HTR-8/SVneo (cell line): ENCODE measurements around the gene SCAI.
"Not testable (repeated sequence)": the region's sequence is repeated elsewhere in the genome, so short reads cannot be mapped to it uniquely, and the experiment has no call there.

ENCODE experiments used
- DNase-seq: peaks from one replicate; pipeline ENCODE4 v3.0.0; 2011; ENCODE audit warnings: low spot score, mixed read lengths; ENCODE audit not compliant: insufficient read length
- FAIRE-seq: peaks from 2 replicates; lab custom pipeline; 2011; peaks lifted over from hg19 to GRCh38; lab: Jason Lieb, UNC

The SCAI gene

GRCh38 chr9:125150349-125151245 is 7.3 kb upstream of the SCAI start:
- DNase-seq (no peak), FAIRE-seq (no peak)

GRCh38 chr9:125147401-125147951 is 4.1 kb upstream of the SCAI start:
- DNase-seq: no peak
- no peak for FAIRE-seq

GRCh38 chr9:125146247-125146646 is 2.9 kb upstream of the SCAI start:
- DNase-seq (no peak), FAIRE-seq (no peak)

DNA sequence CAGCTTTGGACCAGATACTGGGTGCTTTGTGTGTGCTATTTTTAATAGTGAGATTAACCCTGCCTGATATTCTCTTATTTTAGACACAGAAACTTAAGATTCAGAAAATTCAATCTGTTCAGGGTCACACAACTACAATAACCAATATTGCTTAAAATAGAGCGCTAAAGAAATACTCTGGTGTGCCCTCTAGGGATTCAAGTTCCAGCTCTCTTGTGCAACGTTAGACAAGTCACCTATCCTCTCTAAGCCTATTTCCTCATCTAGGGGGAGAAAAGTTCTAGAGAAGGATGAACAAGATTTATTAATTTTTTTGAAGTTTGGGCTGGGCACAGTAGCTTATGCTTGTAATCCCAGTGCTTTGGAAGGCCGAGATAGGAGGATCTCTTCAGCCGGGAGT is 2.1 kb upstream of the SCAI start:
- FAIRE-seq (no peak), DNase-seq (no peak)

DNA sequence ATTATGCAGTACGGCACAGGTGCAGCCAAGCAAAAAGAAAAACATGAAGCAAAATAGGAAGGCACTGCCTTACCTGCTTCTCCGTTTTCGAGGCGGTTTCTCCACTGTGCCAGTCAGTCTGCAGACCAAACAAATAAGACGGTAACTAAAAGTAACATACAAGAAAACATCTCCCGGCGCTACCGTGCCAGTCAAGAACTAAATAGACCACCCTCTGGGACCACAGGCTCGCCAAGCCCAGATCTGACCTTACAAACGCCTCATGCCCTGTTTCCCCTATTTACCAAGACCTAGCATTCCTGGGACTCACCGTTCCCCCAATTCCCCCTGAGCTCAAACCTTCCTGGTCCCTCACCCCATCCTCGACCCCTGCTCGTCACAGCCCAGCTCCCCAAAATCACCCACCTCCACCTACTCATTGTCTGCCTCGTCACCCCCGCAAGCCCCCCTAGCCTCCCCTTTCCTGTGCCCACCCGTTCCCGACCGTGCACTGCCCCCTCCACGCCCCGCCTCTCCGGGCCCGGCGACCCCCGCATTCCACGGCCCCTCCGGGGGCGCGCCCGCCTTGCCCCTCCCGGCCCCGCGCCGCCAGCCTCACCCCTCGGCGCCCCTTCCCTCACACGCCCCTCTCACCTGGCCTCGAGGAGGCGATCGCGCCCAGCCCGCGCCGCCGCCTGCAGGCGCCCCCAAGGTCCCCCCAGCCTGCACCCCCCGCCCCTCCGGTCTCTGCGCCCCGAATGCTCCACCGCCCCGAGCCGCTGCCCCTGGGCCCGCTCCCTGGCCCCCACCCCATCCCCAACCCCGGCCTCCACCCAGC is 560 bp downstream of the SCAI start:
- peak; percentile 4 for DNase-seq
- no peak for FAIRE-seq

- no peak for FAIRE-seq
- no peak for DNase-seq
Measured at GRCh38 chr9:125141751-125142150, 1.6 kb downstream of the SCAI start.

GRCh38 chr9:125141251-125141650 is 2.1 kb downstream of the SCAI start:
- DNase-seq (no peak), FAIRE-seq (no peak)

DNA sequence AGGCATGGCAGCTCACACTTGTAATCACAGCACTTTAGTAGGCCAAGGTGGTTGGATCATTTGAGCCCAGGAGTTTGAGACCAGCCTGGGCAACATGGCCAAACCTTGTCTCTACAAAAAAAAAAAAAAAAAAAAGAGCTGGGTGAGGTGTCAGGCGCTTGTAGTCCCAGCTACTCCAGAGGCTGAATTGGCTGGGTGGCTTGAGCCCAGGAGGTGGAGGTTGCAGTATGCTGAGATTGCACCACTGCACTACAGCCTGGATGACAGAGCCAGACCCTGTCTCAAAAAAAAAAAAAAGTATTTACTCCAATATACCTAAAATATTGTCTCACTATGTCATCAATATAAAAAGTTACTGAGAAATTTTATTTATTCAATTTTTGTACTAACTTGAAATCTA is 2.8 kb downstream of the SCAI start:
- no peak for DNase-seq
- FAIRE-seq: no peak

GRCh38 chr9:125137200-125137599 is 6.1 kb downstream of the SCAI start:
- DNase-seq (peak; percentile 18), FAIRE-seq (no peak)

DNA sequence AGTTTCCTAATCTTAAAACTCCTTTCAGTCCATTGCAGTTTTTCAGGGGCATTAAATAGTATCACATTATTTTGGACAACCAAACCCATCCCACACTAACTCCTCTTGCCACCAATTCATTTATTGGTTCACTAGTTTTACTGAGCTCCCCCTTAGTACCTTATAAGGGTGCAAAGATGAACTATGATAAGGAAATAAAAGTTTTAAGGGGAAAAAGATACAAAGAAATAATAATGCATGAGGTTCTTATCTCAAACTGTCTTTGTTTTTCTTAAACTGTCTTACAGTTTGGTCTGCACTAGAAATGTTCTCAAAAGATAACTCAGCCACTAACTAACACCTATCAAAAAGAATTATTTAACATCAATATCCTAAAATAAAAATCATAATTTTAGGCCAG is 8.4 kb downstream of the SCAI start:
- FAIRE-seq (no peak), DNase-seq (no peak)

- FAIRE-seq (no peak), DNase-seq (no peak)
Measured at GRCh38 chr9:125133403-125134329, 9.7 kb downstream of the SCAI start.

DNA sequence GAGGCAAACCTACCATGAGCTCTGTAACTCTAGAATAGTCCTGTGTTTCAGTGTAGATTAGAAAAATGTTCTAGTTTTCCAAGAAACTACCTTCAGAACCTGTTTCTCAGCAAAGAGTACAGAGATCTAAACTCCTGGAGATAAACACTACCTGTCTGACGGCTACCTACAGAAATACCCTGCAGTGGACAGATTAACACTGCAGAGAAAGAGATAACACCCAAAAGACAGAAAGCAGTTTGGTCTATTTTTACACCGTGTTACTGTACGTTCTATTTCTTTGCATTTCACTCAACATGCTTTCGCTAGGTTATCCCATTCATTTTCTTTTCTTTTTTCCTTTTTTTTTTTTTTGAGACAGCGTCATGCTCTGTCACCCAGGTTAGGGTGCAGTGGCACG is 11.6 kb downstream of the SCAI start:
- no peak for FAIRE-seq
- DNase-seq: no peak

DNA sequence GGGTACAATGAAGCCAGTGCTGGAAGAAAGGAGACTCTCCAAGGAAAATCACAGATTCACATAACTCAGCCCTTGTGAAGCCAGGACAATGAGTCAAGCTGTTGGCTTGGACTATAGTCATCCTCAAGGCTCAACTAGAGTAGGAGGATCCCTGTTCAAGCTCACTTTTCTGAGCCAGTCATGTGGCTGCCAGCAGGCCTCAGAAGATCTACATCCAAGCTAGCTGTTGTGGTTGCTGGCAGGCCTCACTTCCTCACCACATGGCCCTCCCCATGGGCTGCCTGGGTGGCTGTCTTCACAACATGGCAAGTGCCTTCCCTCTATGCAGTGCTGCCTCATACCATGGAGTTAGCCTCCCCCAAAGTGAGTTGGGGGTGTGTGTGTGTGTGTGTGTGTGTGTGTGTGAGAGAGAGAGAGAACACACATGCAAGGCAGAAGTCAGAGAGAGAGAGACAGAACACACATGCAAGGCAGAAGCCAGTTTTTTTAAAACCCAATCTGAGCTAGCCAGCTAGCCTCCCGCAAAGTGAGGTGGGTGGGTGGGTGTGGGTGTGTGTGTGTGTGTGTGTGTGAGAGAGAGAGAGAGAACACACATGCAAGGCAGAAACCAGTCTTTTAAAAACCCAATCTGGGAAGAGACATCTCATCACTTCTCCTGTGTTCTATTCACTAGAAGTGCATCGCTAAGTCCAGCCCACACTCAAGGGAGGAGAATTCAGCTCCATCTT is 17.1 kb downstream of the SCAI start:
- DNase-seq (peak; percentile 66), FAIRE-seq (no peak)

DNA sequence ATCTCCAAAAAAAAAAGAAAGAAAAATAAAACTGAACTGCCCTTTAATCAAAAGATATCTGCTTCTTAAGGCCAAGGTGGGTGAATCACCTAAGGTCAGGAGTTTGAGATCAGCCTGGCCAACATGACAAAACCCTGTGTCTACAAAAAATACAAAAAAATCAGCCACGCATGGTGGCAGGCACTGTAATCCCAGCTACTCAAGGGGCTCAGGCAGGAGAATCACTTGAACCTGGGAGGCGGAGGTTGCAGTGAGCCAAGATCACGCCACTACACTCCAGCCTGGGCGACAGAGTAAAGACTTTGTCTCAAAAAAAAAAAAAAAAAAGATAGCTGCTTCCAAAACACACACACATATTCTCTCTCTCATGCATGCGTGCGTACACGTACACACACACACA is 17.8 kb downstream of the SCAI start:
- FAIRE-seq: no peak

GRCh38 chr9:125121146-125121545 is 22.2 kb downstream of the SCAI start:
- DNase-seq (no peak), FAIRE-seq (no peak)

More for the DNA sequence above, 17.8 kb downstream of the SCAI start:
- no peak for DNase-seq

- FAIRE-seq: no peak
- DNase-seq: no peak
Measured at GRCh38 chr9:125119643-125120286, 23.6 kb downstream of the SCAI start.

DNA sequence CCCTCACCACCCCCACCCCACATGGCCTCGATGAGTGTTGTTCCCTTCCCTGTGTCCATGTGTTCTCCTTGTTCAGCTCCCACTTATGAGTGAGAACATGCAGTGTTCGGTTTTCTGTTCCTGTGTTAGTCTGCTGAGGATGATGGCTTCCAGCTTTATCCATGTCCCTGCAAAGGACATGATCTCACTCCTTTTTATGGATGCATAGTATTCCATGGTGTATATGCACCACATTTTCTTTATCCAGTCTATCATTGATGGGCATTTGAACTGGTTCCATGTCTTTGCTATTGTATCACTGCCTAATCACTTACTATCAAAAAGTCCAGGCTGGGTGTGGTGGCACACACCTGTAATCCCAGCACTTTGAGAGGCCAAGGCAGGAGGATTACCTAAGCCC is 24.6 kb downstream of the SCAI start:
- FAIRE-seq, DNase-seq: not testable (repeated sequence)

DNA sequence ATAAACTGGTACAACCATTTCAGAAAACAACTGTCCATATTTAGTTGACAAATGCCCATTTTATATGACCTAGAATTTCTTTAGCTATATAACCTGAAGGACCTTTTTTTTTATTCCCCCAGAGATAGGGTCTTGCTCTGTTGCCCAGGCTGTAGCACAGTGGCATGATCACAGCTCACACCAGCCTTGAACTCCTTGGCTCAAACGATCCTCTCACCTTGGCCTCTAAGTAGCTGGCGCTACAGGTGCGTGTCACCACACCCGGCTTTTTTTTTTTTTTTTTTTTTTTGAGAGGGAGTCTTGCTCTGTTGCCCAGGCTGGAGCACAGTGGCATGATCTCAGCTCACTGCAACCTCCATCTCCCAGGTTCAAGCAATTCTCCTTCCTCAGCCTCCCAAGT is 28.8 kb downstream of the SCAI start:
- not testable (repeated sequence) for FAIRE-seq

DNA sequence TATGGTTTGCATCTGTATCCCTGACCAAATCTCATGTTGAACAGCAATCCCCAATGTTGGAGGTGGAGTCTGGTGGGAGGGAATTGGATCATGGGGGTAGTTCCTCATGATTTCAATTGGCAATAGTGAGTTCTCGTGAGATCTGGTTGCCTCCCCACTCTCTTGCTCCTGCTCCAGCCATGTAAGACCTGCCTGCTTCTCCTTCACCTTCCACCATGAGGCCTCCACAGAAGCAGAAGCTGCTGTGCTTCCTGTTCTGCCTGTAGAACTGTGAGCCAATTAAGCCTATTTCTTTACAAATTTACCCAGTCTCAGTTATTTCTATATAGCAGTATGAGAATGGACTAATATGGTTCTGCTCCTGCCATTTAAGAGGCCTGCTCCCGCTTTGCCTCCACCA is 32.9 kb downstream of the SCAI start:
- FAIRE-seq: no peak
- DNase-seq: no peak

More for the DNA sequence above, 28.8 kb downstream of the SCAI start:
- not testable (repeated sequence) for DNase-seq
